K562 (cell line): ENCODE measurements around the gene CFAP221.

Source experiments
- EZH2 ChIP-seq: IDR thresholded peaks from 2 replicates; pipeline ENCODE4 v1.6.1; 2012; ENCODE audit warnings: low read depth, mild to moderate bottlenecking, inconsistent platforms, low read length, borderline replicate concordance
- FIP1L1 ChIP-seq: fragments of 200-400 bp; formaldehyde crosslinking; IDR thresholded peaks from 2 replicates; pipeline ENCODE4 v1.6.1; 2018; ENCODE audit warnings: mild to moderate bottlenecking, low read depth, low read length; ENCODE audit not compliant: poor library complexity, severe bottlenecking
- HCFC1 ChIP-seq: IDR thresholded peaks from 2 replicates; pipeline ENCODE4 v1.6.1; 2012; ENCODE audit warnings: low read depth, low read length, improper control_type of control experiment
- MEF2A ChIP-seq: IDR thresholded peaks from 2 replicates; pipeline ENCODE4 v1.6.1; 2011; ENCODE audit warnings: low read depth, mild to moderate bottlenecking, low read length, moderate library complexity; ENCODE audit not compliant: control insufficient read depth
- POLR2B ChIP-seq: fragments of 450-650 bp; IDR thresholded peaks from 2 replicates; pipeline ENCODE4 v1.6.1; 2018; ENCODE audit warnings: low read depth; ENCODE audit not compliant: partially characterized antibody
- SMC3 ChIP-seq: conservative IDR thresholded peaks from 2 replicates; pipeline ENCODE4 v1.6.1; 2011; ENCODE audit warnings: low read depth, low read length, improper control_type of control experiment; ENCODE audit not compliant: insufficient read depth
- SRSF1 ChIP-seq: fragments of 200-400 bp; formaldehyde crosslinking; IDR thresholded peaks from 2 replicates; pipeline ENCODE4 v1.6.1; 2017; ENCODE audit warnings: mild to moderate bottlenecking, low read depth, low read length, moderate library complexity
- TAF1 ChIP-seq: IDR thresholded peaks from 2 replicates; pipeline ENCODE4 v1.6.1; 2011; ENCODE audit warnings: mild to moderate bottlenecking, low read length, moderate library complexity; ENCODE audit not compliant: insufficient read depth, control insufficient read depth, severe bottlenecking; ENCODE audit errors: extremely low read depth
- TAF7 ChIP-seq: fragments of 450-650 bp; IDR thresholded peaks from 2 replicates; pipeline ENCODE4 v1.6.1; 2016; ENCODE audit warnings: missing genetic modification characterization, missing compliant biosample characterization
- TF ChIP-seq, protein P1 (sequence below): fragments of 250-450 bp; sonication (Bioruptor Pico); IDR thresholded peaks from 2 replicates; pipeline ENCODE4 v1.8.0; 2021; ENCODE audit warnings: borderline replicate concordance, mild to moderate bottlenecking, moderate library complexity; ENCODE audit not compliant: poor library complexity, severe bottlenecking

DNA sequence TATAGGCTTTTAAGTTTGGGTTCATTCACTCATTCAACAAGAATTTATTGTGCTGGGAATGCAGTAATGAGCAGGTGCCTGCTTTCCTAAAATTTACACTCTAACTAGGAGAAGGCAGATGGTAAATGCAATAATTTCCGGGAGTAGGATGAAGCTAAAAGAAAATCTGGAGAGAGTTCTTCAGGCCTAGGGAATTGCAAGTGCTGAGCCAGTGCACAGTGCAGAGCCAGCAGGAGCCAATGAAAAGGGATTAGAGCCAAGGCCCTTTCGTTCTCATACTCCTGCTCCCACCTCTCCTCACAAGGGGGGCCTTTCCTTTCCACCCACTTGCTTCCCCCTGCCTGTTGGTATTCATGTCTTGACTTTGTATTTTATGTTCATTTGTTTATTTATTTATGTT, 55.1 kb downstream of the CFAP221 start:
- no peak for TF ChIP-seq SRSF1
- no peak for TF ChIP-seq HCFC1
- TF ChIP-seq TAF1: no peak
- no peak for TF ChIP-seq FIP1L1
- TF ChIP-seq POLR2B: no peak
- no peak for TF ChIP-seq EZH2
- no peak for TF ChIP-seq SMC3
- TF ChIP-seq MEF2A: no peak
- TF ChIP-seq TAF7 (tag): no peak
- TF ChIP-seq, protein P1, sequence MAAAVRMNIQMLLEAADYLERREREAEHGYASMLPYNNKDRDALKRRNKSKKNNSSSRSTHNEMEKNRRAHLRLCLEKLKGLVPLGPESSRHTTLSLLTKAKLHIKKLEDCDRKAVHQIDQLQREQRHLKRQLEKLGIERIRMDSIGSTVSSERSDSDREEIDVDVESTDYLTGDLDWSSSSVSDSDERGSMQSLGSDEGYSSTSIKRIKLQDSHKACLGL (CRISPR knock-in tag): no peak
